Erythroblast (primary cell): ENCODE data around the gene RFX3.
A peak's percentile ranks its signal among the peaks of the same experiment; 100 is the strongest.

Experiments used
- DNase-seq, 2 experiments: peaks; one replicate each; lab custom pipeline; 2025; lab: John Stamatoyannopoulos, UW
- GATA1 ChIP-seq: IDR thresholded peaks from 2 replicates; pipeline ENCODE4 v1.6.1; 2011; ENCODE audit warnings: low read depth, mild to moderate bottlenecking, control low read depth, low read length, moderate library complexity
- POLR2A ChIP-seq: IDR thresholded peaks from 2 replicates; pipeline ENCODE4 v1.6.1; 2011; ENCODE audit warnings: mild to moderate bottlenecking, low read length

RFX3 gene

DNA sequence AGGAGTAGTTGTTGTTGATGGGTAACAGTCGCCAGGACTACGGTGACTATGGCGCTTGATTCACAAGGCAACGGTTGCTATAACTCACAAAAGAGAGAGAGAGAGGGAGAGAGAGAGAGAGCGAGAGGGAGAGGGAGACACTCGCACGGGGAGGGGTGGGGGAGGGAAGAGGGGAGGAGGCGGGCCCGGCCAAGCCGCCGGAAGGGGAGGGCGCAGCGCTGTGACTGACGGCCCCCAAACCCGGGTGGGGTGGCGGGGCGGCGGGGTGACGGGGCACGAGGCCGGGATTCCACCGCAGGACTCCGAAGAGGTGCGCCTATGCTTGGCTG is at the start of gene RFX3:
RFX3 (minus strand) TSS at position 166 of the 329 bp plus-strand sequence. CDS start 130,413 bp downstream, outside the sequence.
- TF ChIP-seq POLR2A (no peak), GATA1 (no peak)
- DNase-seq = peak; percentile 96 to 97

DNA sequence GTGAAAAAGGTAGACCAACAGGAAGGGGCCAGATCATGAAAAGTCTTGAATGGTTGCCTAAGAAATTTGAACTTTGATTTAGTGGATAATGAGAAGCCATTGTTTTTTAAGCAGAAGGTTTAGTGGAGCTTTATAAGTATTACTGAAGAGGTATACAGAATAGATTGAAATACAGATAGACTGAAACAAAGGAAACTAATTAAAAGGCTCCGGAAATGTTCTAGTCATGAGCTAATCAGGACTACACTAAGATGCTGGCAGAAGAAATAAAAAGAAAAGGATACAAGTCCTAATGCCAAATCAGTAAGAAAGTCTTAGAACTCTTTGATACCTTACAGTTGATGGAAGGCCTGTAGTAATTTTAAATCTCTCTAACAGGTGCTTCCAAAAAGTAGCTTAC is 45.7 kb upstream of the RFX3 start:
- DNase-seq = no peak
- TF ChIP-seq GATA1 (no peak), POLR2A (no peak)

DNA sequence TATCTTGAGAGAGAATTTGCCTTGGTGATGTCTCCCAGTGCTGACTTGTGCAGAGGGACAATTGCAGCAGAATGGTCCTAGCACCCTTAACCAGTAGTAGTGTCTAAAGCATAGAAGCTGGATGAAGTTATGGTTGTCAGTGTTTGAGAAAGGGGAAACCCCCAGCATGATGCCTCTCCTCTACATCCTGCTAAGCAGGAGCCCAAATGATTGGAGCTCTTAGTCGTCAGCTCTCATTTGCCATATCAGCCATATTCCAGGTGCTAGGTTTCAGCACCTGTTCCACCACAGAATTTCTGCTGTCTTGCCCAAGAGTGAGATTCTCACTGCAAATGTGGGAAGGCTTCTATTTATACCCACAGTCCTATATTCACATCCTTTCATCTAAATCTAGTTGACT is 43.7 kb upstream of the RFX3 start:
- TF ChIP-seq GATA1 (no peak), POLR2A (no peak)
- DNase-seq = no peak

DNA sequence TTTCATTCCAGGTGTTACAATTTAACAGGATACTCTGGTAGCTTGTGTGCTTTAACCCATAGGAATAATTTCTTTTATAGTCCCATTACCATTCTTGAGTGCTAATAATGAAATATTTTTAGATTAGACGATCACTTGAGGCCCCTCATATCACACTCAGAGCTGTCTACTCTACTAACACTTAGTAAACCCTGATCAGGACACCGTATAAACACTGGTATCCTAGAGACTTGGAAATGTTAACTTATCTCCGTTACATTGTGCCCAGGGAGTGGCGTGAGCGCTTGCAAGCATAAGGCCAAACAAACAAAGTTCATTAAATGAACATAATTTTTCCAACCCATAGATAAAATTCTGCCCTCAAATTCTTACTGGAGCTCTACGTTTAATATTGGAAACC is 42.2 kb upstream of the RFX3 start:
- TF ChIP-seq GATA1 = no peak
- TF ChIP-seq POLR2A = no peak
- DNase-seq = no peak

DNA sequence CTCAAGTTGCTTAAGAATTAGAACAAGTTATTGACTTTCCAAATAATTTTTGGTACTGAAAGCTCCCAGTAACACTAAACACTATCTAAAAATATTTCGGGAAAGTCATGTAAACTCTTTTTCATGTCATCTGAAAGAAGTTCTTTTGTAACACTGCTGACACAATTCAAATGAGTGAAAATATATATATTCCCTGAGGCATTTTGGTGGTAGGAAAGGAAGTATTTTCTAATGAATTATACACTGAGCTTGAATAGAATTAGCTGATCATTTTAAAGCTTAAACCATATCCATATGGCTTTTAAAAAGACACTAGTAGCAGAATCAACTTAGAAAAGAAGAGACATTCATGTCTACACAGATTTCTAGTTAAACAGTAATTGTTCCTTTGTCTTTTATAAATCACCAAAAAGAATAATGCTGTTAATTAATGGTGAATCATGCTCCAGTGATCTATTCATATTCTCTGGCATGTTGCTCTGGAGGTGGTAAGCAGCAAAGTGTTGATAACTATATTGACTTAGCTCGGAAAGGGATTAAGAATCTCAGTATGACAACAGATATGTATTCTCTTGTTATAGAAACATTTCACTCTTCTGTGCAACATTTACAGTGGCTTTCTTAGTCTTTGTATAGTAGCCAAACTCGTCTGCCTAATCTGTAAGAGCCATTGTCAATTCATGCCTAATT is 27.4 kb upstream of the RFX3 start:
- DNase-seq = no peak
- TF ChIP-seq GATA1 (no peak), POLR2A (no peak)

DNA sequence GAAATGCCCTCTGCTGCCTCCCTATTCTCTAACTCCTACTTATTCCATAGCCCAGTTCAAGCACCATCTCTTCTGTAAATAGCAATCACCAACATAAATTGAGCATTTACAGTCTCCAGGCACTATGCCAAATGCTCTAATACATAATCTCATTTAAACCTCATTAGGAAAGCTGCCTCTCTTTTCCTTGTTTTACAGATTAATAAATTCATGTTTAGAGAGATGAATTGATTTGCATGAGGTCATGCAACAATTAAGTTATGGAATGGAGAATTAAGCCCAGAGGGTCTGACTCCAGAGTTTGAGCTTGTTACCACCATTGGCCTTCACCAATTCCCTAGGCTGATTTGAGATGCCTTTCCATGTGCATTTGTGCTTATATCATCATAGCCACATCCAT is 23.4 kb upstream of the RFX3 start:
- peak; percentile 9 to 50 for DNase-seq
- no peak for TF ChIP-seq POLR2A
- no peak for TF ChIP-seq GATA1

DNA sequence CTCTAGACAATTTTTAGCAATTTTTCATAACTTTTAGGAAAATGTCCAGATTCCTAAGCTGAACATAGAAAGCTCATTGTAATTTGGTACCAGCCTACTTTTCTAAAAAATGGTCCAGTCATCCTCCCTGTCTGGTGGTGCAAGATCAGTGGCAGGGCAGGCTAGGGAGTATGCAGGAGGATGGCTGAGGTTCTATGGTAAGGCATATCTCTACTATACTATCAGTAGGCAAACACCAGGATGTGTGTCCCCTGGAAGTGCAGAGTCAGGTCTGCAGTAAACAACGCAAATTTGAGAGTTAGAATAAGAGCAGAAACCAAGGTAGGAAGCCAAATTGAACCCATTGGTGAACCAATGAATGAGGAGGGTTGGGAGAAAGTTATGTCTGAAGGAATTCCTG is 22.8 kb upstream of the RFX3 start:
- TF ChIP-seq GATA1 (no peak), POLR2A (no peak)
- peak; percentile 65 to 73 for DNase-seq

DNA sequence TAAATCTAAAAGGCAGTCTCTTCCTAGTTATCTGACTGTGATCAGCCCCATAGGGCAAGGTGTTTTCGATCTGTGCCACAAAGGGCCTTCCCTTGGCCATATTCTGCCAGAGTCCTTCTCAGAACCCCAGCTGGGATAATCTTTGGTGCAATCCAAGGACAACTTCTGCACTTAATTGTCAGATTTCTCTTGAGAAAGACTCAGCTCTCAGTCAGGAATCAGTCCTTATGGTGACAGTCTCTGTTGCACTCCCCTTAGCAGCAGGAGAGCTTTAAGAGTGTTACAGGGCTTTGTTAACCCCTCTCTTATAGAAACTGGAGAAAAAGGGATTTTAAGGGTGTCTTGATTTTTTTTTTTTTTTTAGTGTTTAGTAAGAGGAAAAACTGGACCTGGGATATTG is 15.4 kb upstream of the RFX3 start:
- TF ChIP-seq GATA1 (no peak), POLR2A (no peak)
- no peak for DNase-seq

DNA sequence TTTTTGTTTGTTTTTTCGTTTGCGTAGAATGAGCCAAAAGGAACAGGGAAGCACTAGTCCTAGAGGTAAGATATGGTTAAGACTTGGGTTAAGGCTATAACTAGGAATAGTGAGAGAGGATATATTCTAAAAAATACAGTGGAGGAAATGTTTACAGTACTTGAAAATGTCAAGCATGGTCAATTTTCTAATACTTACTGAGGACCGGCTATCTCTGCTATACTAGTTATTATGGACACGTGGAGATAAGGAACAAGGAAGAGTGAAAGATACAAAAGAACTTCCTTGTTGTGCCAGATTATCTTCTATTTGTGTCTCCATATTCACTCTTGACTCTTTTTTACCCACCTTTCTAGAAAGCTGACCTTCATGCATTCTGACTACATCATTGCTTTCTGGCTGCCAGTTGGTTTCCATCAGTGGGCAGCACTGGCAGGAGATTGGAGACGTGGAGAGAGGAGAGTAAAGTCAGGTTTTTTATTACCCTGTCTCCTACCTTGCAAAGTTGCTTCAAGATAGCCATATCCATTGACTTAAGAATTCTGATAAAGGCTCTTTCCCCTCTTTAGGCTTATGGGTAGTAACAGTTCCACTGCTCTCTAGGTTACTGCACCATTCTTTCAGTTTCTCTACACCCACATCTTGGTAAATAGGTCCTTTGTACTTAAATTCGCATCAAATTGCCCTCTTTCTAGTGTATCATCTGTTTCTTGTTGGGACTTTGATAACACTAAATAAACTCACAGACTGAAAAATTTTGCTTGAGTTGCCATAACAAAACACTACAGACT is 9.0 kb upstream of the RFX3 start:
- DNase-seq = peak in 1 of 2 experiments; percentile 33
- TF ChIP-seq GATA1 (no peak), POLR2A (no peak)

DNA sequence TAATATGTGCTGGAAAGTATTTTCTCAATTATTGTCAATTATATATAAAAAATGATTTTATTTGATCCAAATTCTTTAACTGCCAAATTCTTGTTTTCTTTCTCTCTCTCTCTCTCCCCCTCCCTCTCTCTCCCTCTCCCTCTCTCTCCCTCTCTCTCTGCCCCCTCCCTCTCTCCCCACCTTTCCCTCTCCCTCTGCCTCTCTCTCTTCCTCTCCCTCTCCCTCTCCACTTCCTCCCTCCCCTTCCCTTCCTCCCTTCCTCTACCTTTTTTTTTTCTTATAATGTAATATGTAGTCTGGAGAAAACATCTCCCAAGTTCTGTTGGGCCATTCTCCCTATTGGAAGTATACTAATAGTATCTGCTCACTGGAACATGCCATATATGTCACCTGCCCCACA is 6.4 kb upstream of the RFX3 start:
- TF ChIP-seq GATA1 (no peak), POLR2A (no peak)
- no peak for DNase-seq

DNA sequence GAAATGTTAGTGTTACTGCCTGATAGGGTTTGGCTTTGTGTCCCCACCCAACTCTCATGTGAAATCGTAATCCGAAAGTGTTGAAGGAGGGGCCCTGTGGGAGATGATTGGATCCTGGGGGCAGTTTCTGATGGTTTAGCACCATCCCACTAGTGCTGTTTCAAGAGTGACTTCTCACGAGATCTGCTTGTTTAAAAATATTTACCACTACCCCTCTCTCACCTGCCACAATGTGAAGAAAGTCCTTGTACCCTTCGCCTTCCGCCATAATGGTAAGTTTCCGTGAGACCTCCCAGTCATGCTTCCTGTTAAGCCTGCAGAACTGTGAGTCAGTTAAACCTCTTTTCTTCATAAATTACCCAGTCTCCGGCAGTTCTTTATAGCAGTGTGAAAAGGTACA is 2.6 kb upstream of the RFX3 start:
- TF ChIP-seq POLR2A = peak; percentile 78
- no peak for TF ChIP-seq GATA1
- DNase-seq = peak; percentile 78 to 87

DNA sequence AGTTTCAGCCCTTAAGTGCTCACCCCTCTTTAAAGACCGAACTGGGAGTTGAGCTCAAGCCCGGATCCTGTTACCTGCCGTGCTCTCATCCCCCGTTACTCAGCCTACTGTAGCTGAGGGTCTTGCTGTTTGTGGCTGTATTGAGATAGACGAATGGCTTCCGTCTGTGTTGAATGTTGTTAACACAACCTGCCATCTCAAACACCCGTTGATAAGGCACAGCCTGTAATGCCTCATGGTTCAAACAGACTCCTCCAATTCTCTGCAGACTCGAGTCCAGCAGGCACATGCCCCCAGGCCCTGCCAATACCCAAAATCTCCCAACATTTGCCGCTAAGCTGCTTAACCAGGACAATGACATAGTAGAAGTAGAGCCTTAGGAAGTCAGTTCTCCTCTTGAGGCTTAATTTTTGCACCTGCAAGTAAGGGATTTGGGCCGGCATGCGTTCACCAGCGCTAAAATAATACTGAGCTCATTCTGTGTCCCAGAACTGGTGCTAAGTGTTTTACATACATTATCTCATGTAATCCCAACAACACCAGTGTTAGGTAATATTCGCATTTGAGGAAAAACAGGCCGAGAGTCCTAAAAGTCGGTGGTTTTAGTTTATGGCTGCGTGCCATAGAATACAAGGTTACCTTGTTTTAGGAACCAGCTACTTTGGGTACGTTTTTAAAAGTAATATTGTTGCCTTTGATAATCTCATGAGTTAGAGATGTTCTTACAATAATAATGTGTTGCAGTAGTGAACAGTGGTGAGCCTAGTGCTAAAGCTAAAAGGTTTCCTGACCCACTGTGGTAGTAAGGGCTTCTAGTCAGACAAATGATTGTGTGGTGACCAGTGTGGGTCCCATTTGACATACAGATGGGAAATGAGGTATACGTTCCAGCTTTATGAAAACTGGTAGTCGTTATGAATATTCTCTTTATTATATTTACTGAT is 1.5 kb upstream of the RFX3 start:
- DNase-seq = peak in 1 of 2 experiments; percentile 86
- no peak for TF ChIP-seq GATA1
- no peak for TF ChIP-seq POLR2A

DNA sequence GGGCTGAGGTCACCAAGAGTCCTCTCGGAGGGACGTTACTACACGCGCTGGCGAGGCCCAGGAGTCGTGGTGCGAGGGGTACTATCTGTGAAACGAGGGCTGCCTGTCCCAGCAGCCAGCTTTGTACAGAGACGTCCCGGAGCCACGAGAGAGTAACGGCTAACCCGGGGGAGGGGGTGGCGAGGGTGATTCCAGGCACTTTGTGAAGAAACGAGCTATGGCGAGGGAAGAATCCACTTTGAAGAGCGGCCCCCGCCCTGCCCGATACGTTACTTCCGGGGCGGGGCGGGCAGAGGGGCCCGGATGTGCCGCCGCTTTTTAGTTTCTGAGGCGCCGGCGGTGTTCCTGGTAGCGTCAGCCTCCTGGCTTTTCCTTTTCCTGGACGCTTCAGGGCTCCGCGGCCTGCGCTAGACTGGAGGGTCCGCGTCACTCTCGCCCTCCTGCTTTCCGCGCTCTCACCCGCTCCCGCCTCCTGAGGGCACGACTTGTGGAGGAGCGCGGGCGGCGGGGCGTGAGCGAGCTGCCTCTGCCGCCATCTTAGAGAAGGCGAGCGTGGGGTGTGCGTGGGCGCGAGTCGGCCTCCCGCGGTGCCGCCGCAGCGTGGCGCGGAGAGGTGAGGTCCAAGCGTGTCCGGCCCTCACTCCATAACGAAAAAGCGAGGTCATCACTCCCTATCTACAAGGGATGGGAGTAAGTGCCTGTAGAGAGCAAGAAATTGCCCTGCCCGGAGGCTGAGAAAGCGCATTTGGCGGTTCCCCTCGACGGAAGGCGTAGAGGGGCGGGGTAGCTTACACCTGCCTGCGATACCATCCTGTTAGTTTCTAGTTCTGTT is 580 bp upstream of the RFX3 start:
- TF ChIP-seq POLR2A = peak; percentile 98
- no peak for TF ChIP-seq GATA1
- peak; percentile 90 to 94 for DNase-seq
